Activated CD8-positive, alpha-beta memory T cell treated with anti-CD3 and anti-CD28 coated beads for 1 hour (primary cell): ENCODE measurements around the gene C2orf72.
"Not testable (repeated sequence)": the region's sequence is repeated elsewhere in the genome, so short reads cannot be mapped to it uniquely, and the experiment has no call there.

Experiments
- DNase-seq, 2 donors: peaks; one replicate each; pipeline ENCODE4 v3.0.0-alpha.2; 2020; ENCODE audit warnings: low read depth in 1 of 2; ENCODE audit errors: extremely low read depth in 1 of 2

The C2orf72 gene

GRCh38 chr2:231037202-231037730 is at the start of gene C2orf72:
TSS of gene C2orf72 (plus strand) at chr2:231037523. CDS start at chr2:231037566, 43 bp downstream.
- no peak for DNase-seq

GRCh38 chr2:230989731-230990130 is 47.6 kb upstream of the C2orf72 start:
- DNase-seq: no peak

- DNase-seq: no peak
Measured at GRCh38 chr2:230990131-230990898, 47.0 kb upstream of the C2orf72 start.

- DNase-seq: no peak
Measured at GRCh38 chr2:230990899-230991150, 46.5 kb upstream of the C2orf72 start.

- no peak for DNase-seq
Measured at GRCh38 chr2:230991598-230991997, 45.7 kb upstream of the C2orf72 start.

GRCh38 chr2:230995821-230996220 is 41.5 kb upstream of the C2orf72 start, which contains the start of gene SPATA3:
TSS of gene SPATA3 (plus strand) at chr2:230996121. CDS start at chr2:230996234, 113 bp downstream.
- no peak for DNase-seq

GRCh38 chr2:230996661-230997060 is 40.7 kb upstream of the C2orf72 start:
- DNase-seq: no peak

GRCh38 chr2:230998882-230999281 is 38.4 kb upstream of the C2orf72 start:
- DNase-seq: no peak

GRCh38 chr2:230999477-230999876 is 37.8 kb upstream of the C2orf72 start:
- DNase-seq: no peak

- no peak for DNase-seq
Measured at GRCh38 chr2:231000211-231000904, 37.0 kb upstream of the C2orf72 start.

- DNase-seq: no peak
Measured at GRCh38 chr2:231001036-231001435, 36.3 kb upstream of the C2orf72 start.

- no peak for DNase-seq
Measured at GRCh38 chr2:231001921-231002320, 35.4 kb upstream of the C2orf72 start.

GRCh38 chr2:231002641-231003040 is 34.7 kb upstream of the C2orf72 start:
- no peak for DNase-seq

GRCh38 chr2:231003186-231003585 is 34.1 kb upstream of the C2orf72 start:
- DNase-seq: no peak

- not testable (repeated sequence) for DNase-seq
Measured at GRCh38 chr2:231004930-231005329, 32.4 kb upstream of the C2orf72 start.

GRCh38 chr2:231007286-231008098 is 29.8 kb upstream of the C2orf72 start:
- no peak for DNase-seq

- DNase-seq: no peak
Measured at GRCh38 chr2:231008131-231008530, 29.2 kb upstream of the C2orf72 start.

GRCh38 chr2:231009236-231009919 is 27.9 kb upstream of the C2orf72 start:
- DNase-seq: no peak

- no peak for DNase-seq
Measured at GRCh38 chr2:231010201-231010730, 27.1 kb upstream of the C2orf72 start.

- no peak for DNase-seq
Measured at GRCh38 chr2:231011526-231011925, 25.8 kb upstream of the C2orf72 start.

- DNase-seq: no peak
Measured at GRCh38 chr2:231012463-231012862, 24.9 kb upstream of the C2orf72 start.
